HG02763 (cell line): ENCODE results near the gene SHISA9.
"Not testable (repeated sequence)": the region's sequence is repeated elsewhere in the genome, so short reads cannot be mapped to it uniquely, and the experiment has no call there.

Experiments
- ATAC-seq: cut with Tn5 transposase; IDR thresholded peaks from one replicate; pipeline ENCODE4 v1.9.1; 2021; ENCODE audit warnings: mild to moderate bottlenecking, moderate library complexity; ENCODE audit not compliant: unreplicated experiment

The SHISA9 gene

GRCh38 chr16:12899529-12900143 is 1.8 kb upstream of the SHISA9 start:
- ATAC-seq, result no peak

GRCh38 chr16:12900156-12900555 is 1.2 kb upstream of the SHISA9 start:
- ATAC-seq, result no peak

- no peak for ATAC-seq
Observed at GRCh38 chr16:12900599-12901203, 697 bp upstream of the SHISA9 start.

GRCh38 chr16:12901204-12901596 is 198 bp upstream of the SHISA9 start:
- ATAC-seq, result no peak

- no peak for ATAC-seq
Observed at GRCh38 chr16:12902511-12903372, 1.3 kb downstream of the SHISA9 start.

- no peak for ATAC-seq
Observed at GRCh38 chr16:12903407-12904328, 2.3 kb downstream of the SHISA9 start.

- no peak for ATAC-seq
Observed at GRCh38 chr16:12904329-12904671, 2.9 kb downstream of the SHISA9 start.

- ATAC-seq, result no peak
Observed at GRCh38 chr16:12906271-12906670, 4.9 kb downstream of the SHISA9 start.

- no peak for ATAC-seq
Observed at GRCh38 chr16:12906765-12907516, 5.5 kb downstream of the SHISA9 start.

- no peak for ATAC-seq
Observed at GRCh38 chr16:12907670-12908233, 6.4 kb downstream of the SHISA9 start.

- ATAC-seq, result no peak
Observed at GRCh38 chr16:12917246-12917645, 15.8 kb downstream of the SHISA9 start.

- ATAC-seq, result no peak
Observed at GRCh38 chr16:12917653-12918052, 16.3 kb downstream of the SHISA9 start.

- no peak for ATAC-seq
Observed at GRCh38 chr16:12920739-12921138, 19.3 kb downstream of the SHISA9 start.

- not testable (repeated sequence) for ATAC-seq
Observed at GRCh38 chr16:12923640-12924039, 22.2 kb downstream of the SHISA9 start.

- ATAC-seq, result no peak
Observed at GRCh38 chr16:12925026-12925800, 23.8 kb downstream of the SHISA9 start.

- ATAC-seq, result no peak
Observed at GRCh38 chr16:12927591-12927990, 26.2 kb downstream of the SHISA9 start.

GRCh38 chr16:12930881-12931280 is 29.5 kb downstream of the SHISA9 start:
- ATAC-seq, result no peak

GRCh38 chr16:12936391-12936790 is 35.0 kb downstream of the SHISA9 start:
- ATAC-seq, result no peak

- ATAC-seq, result no peak
Observed at GRCh38 chr16:12941896-12942295, 40.5 kb downstream of the SHISA9 start.
